ENCODE data around the gene DNMT1.

The DNMT1 gene

GRCh38 chr19:10083911-10084310 is 110.8 kb downstream of the DNMT1 start:
- Histone ChIP-seq H3K4me1 (ENCODE audit: control insufficient read depth, insufficient read depth, low read length) (no peaks in the 10 kb centered on the region), H3K4me3 (ENCODE audit: low read depth, low read length) (no peak overlapping the region), H3K9ac (ENCODE audit: low read length) (no peak overlapping the region), H3K27me3 (ENCODE audit: control insufficient read depth, insufficient read depth, low read length) (peaks cover 39% of the 10 kb centered on the region; the same call in 1 of the 2 replicates), H3K9me3 (ENCODE audit: control insufficient read depth, insufficient read depth, low read depth, low read length) (no peaks in the 10 kb centered on the region), H3K27ac (ENCODE audit: low read depth, low read length) (no peak overlapping the region), H3K36me3 (ENCODE audit: control insufficient read depth, insufficient read depth, low read length) (no peaks in the 10 kb centered on the region)
